Mesendoderm (in vitro differentiated cells): ENCODE measurements around the gene PIK3R2.

Experiments
- DNase-seq: peaks from one replicate; pipeline ENCODE4 v3.0.0; 2013
- H2AK5ac ChIP-seq: 2 replicates; pipeline ENCODE4 v1.6.1; 2013; ENCODE audit warnings: low read length, inconsistent platforms
- H2BK120ac ChIP-seq: 2 replicates; pipeline ENCODE4 v1.6.1; 2013; ENCODE audit warnings: low read depth, mild to moderate bottlenecking, low read length, moderate library complexity, mixed read lengths
- H2BK15ac ChIP-seq: replicated peaks from 2 replicates; pipeline ENCODE4 v1.6.1; 2013; ENCODE audit warnings: low read depth, mild to moderate bottlenecking, moderate library complexity
- H2BK5ac ChIP-seq: 2 replicates; pipeline ENCODE4 v1.6.1; 2013; ENCODE audit warnings: low read length, inconsistent platforms
- H3K18ac ChIP-seq: 2 replicates; pipeline ENCODE4 v1.6.1; 2013; ENCODE audit warnings: mild to moderate bottlenecking, low read length, mixed read lengths
- H3K23ac ChIP-seq: one replicate; pipeline ENCODE4 v1.6.1; 2013; ENCODE audit warnings: low read length
- H3K27ac ChIP-seq: 2 replicates; pipeline ENCODE4 v1.5.1; 2013; ENCODE audit warnings: low read depth, mild to moderate bottlenecking, inconsistent platforms, low read length, moderate library complexity
- H3K27me3 ChIP-seq: 2 replicates; pipeline ENCODE4 v1.6.1; 2013; ENCODE audit warnings: low read length, control low read depth, mild to moderate bottlenecking, inconsistent platforms; ENCODE audit not compliant: insufficient read depth, poor library complexity
- H3K36me3 ChIP-seq: 2 replicates; pipeline ENCODE4 v1.6.1; 2013; ENCODE audit warnings: low read length, inconsistent platforms; ENCODE audit not compliant: control insufficient read depth, insufficient read depth
- H3K4ac ChIP-seq: one replicate; pipeline ENCODE4 v1.6.1; 2013; ENCODE audit warnings: low read depth, mild to moderate bottlenecking, low read length, moderate library complexity
- H3K4me1 ChIP-seq: 2 replicates; pipeline ENCODE4 v1.6.1; 2013; ENCODE audit warnings: low read depth, low read length, inconsistent platforms; ENCODE audit not compliant: control insufficient read depth
- H3K4me2 ChIP-seq: 2 replicates; pipeline ENCODE4 v1.6.1; 2013; ENCODE audit warnings: low read length
- H3K4me3 ChIP-seq: 2 replicates; pipeline ENCODE4 v1.5.1; 2013; ENCODE audit warnings: mild to moderate bottlenecking, low read length
- H3K56ac ChIP-seq: one replicate; pipeline ENCODE4 v1.6.1; 2013; ENCODE audit warnings: low read length
- H3K79me1 ChIP-seq: 2 replicates; pipeline ENCODE4 v1.6.1; 2013; ENCODE audit warnings: low read length, inconsistent platforms
- H3K79me2 ChIP-seq: 2 replicates; pipeline ENCODE4 v1.6.1; 2013; ENCODE audit warnings: mild to moderate bottlenecking, low read length; ENCODE audit not compliant: control insufficient read depth, insufficient read depth
- H3K9ac ChIP-seq: 2 replicates; pipeline ENCODE4 v1.6.1; 2013; ENCODE audit warnings: low read length, inconsistent platforms
- H4K5ac ChIP-seq: one replicate; pipeline ENCODE4 v1.6.1; 2013; ENCODE audit warnings: low read length
- H4K8ac ChIP-seq: one replicate; pipeline ENCODE4 v1.6.1; 2013; ENCODE audit warnings: low read depth, mild to moderate bottlenecking, control low read depth, low read length, moderate library complexity
- WGBS: extraction: QIAGEN DNeasy Blood & Tissue Kit; methylation state at CpG from one replicate; pipeline ENCODE4 v1.1.7; 2013; ENCODE audit warnings: low lambda C conversion rate, missing lambda C conversion rate; ENCODE audit not compliant: insufficient coverage; ENCODE audit errors: extremely low coverage; 5-methylcytosine and 5-hydroxymethylcytosine counted together

PIK3R2 gene

DNA sequence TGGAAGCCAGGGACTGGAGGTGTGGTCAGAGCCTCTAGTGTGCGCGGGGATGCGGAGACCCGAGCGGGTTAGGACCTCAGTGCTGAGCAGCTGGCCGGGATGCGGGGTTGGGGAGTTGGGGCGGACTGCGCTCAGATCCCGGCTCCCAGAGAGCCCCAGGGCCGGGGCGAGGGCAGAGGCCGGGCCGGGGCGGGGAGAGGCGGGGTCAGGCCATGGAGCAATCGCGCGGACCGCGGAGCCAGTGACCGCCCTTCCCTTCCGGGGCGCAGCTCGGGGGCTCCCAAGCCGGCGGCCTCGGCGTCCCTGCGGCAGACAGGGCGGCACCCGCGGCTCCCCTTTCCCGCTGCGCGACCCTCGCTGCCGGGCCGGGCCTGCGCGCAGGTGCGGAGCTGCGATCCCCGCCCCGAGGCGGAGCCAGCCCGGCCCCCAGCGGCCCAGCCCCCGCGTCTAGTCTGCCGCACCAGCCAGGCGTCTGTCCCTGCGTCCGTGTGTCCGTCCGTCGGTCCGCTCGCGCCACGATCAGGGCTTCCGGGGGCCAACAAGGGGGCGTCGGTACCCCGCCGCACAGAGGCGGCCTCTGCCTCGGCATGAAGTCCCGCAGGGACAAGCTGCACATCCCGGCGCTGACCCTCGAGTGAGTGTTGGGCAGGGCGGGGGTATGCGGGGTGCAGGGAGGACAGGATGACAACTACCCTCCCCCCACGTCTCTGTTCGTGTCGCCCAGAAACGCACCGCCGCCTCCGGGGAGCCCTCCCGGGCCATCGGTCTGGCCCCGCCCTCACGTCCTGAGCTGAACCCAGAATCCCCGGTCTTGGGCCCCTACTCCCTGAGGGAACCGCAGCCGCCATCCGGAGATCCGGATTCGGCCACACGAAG is 43.0 kb upstream of the PIK3R2 start:
- peak overlapping the region; percentile 93 for H3K56ac ChIP-seq
- H3K27ac ChIP-seq, result no peak overlapping the region
- peak overlapping the region; percentile 98 for H3K4me2 ChIP-seq
- no peak overlapping the region for H2BK5ac ChIP-seq
- H3K23ac ChIP-seq, result no peak overlapping the region
- H2AK5ac ChIP-seq, result no peak overlapping the region
- H4K5ac ChIP-seq, result no peak overlapping the region
- no peaks in the 10 kb centered on the region for H3K4me1 ChIP-seq
- H2BK120ac ChIP-seq, result no peak overlapping the region
- peak overlapping the region; percentile 77 for H3K9ac ChIP-seq
- no peak overlapping the region for H4K8ac ChIP-seq
- WGBS, result no CpG with 5 or more reads among the region's 92 CpGs
- H3K36me3 ChIP-seq, result no peaks in the 10 kb centered on the region
- no peaks in the 10 kb centered on the region for H3K27me3 ChIP-seq
- no peak overlapping the region for H3K4ac ChIP-seq
- no peaks in the 10 kb centered on the region for H3K79me1 ChIP-seq
- peak overlapping the region; percentile 24 for H3K18ac ChIP-seq
- H3K79me2 ChIP-seq, result no peaks in the 10 kb centered on the region
- DNase-seq, result peak; percentile 19
- H2BK15ac ChIP-seq, result no peak overlapping the region
- H3K4me3 ChIP-seq, result peak overlapping the region; percentile 58

DNA sequence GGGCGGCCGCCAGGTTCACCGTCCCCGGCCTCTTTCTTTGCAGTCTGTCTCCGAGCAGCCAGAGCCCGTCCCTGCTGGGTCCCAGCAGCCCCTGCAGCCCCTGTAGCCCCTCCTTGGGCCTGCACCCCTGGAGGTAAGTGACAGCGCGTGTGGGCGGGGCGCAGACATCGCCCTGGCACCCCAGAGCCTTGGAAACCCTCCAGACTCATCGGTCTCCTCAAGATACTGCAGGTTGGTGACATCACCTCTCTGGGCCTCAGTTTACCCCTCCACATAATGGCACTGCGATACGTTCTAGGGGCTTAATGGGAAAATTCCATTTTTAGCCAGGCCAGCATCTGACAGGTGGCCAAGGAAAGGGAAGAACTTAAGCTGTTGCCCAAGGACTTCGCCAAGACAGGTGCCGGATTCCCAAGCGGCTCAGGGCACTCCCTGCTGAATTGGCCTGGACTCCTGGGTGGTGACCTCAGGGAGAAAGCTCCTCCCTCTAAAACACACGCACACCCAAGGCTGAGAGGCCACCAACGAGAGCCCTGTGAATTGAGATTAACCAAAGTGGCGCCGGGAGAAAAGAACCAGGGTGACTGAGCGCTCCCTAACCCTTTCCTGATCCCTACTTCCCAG is 42.2 kb upstream of the PIK3R2 start:
- WGBS, result no CpG with 5 or more reads among the region's 22 CpGs
- Histone ChIP-seq H3K79me2 (no peaks in the 10 kb centered on the region), H2BK15ac (no peak overlapping the region), H3K36me3 (no peaks in the 10 kb centered on the region), H4K5ac (no peak overlapping the region), H3K4me3 (no peak overlapping the region), H3K27ac (no peak overlapping the region), H3K23ac (no peak overlapping the region), H2BK120ac (no peak overlapping the region), H3K18ac (no peak overlapping the region), H2AK5ac (no peak overlapping the region), H2BK5ac (no peak overlapping the region), H3K4ac (no peak overlapping the region), H4K8ac (no peak overlapping the region), H3K9ac (peak overlapping the region; percentile 77), H3K4me1 (no peaks in the 10 kb centered on the region), H3K27me3 (no peaks in the 10 kb centered on the region), H3K79me1 (no peaks in the 10 kb centered on the region), H3K4me2 (peak overlapping the region; percentile 98), H3K56ac (peak overlapping the region; percentile 93)
- DNase-seq, result peak; percentile 21

DNA sequence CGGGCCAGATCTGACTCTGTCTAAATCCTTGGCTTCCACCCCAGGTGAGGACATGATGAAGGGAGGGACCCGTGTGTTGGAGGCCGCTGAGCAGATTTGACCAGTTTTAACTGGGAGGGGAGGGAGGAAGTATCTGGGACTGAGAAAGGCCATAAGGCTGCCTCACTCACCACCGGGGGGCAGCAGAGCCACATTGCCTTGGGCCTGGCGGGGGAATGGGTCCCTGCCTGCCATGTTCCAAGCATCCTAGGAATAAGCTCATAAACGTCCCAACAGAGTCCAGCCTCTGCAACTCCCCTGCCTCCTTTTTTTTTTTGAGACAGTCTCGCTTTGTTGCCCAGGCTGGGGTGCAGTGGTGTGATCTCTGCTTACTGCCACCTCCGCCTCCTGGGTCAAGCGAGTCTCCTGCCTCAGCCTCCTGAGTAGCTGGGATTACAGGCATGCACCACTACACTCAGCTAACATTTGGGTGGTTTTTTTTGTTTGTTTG is 39.9 kb upstream of the PIK3R2 start:
- no peaks in the 10 kb centered on the region for H3K79me2 ChIP-seq
- no peak overlapping the region for H2BK120ac ChIP-seq
- H3K18ac ChIP-seq, result no peak overlapping the region
- H3K27me3 ChIP-seq, result no peaks in the 10 kb centered on the region
- no peak overlapping the region for H3K4me2 ChIP-seq
- no peaks in the 10 kb centered on the region for H3K4me1 ChIP-seq
- WGBS, result no CpG with 5 or more reads among the region's 9 CpGs
- H3K4ac ChIP-seq, result no peak overlapping the region
- H4K8ac ChIP-seq, result no peak overlapping the region
- no peak overlapping the region for H3K27ac ChIP-seq
- peak; percentile 89 for DNase-seq
- no peaks in the 10 kb centered on the region for H3K36me3 ChIP-seq
- no peaks in the 10 kb centered on the region for H3K79me1 ChIP-seq
- H3K23ac ChIP-seq, result no peak overlapping the region
- H2BK5ac ChIP-seq, result no peak overlapping the region
- H2AK5ac ChIP-seq, result no peak overlapping the region
- no peak overlapping the region for H3K4me3 ChIP-seq
- no peak overlapping the region for H3K56ac ChIP-seq
- no peak overlapping the region for H3K9ac ChIP-seq
- H2BK15ac ChIP-seq, result no peak overlapping the region
- H4K5ac ChIP-seq, result no peak overlapping the region

- no peak overlapping the region for H4K8ac ChIP-seq
- no peak overlapping the region for H3K4ac ChIP-seq
- DNase-seq, result no peak
- H2AK5ac ChIP-seq, result no peak overlapping the region
- no peak overlapping the region for H2BK120ac ChIP-seq
- no CpG with 5 or more reads among the region's 5 CpGs for WGBS
- H3K27me3 ChIP-seq, result no peaks in the 10 kb centered on the region
- H3K18ac ChIP-seq, result no peak overlapping the region
- H3K4me3 ChIP-seq, result no peak overlapping the region
- no peak overlapping the region for H3K9ac ChIP-seq
- no peaks in the 10 kb centered on the region for H3K36me3 ChIP-seq
- H3K27ac ChIP-seq, result no peak overlapping the region
- no peak overlapping the region for H3K56ac ChIP-seq
- no peak overlapping the region for H2BK5ac ChIP-seq
- H3K79me2 ChIP-seq, result no peaks in the 10 kb centered on the region
- H3K79me1 ChIP-seq, result peaks cover 2% of the 10 kb centered on the region
- H2BK15ac ChIP-seq, result no peak overlapping the region
- no peak overlapping the region for H4K5ac ChIP-seq
- H3K4me1 ChIP-seq, result no peaks in the 10 kb centered on the region
- no peak overlapping the region for H3K4me2 ChIP-seq
- H3K23ac ChIP-seq, result no peak overlapping the region
These were observed 39.1 kb upstream of the PIK3R2 start for GRCh38 chr19:18113827-18114226.

DNA sequence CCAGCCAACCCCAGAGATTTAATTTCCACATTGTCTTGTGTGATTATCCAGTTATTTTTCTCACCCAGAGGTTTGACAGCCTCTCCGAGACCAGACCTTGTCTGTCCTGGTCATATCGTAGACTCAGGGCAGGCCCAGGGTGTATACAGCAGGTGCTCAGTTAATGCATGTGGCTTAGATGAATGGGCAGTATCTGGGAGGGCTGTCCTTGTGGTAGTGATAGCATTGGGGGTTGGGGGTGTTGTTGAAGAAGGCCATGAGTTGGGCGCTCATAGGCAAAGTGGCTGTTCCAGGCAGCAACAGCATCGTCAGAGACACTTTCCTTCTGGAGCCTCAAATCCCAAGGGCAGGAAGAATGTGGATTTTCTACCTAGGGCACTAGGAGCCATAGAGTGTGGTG is 38.5 kb upstream of the PIK3R2 start:
- no peak overlapping the region for H3K9ac ChIP-seq
- H3K4me1 ChIP-seq, result no peaks in the 10 kb centered on the region
- no peak overlapping the region for H3K4ac ChIP-seq
- H2BK15ac ChIP-seq, result no peak overlapping the region
- H3K56ac ChIP-seq, result no peak overlapping the region
- no peak overlapping the region for H4K8ac ChIP-seq
- H3K4me3 ChIP-seq, result no peak overlapping the region
- no peak for DNase-seq
- H3K36me3 ChIP-seq, result no peaks in the 10 kb centered on the region
- no peak overlapping the region for H3K27ac ChIP-seq
- H3K27me3 ChIP-seq, result no peaks in the 10 kb centered on the region
- no peak overlapping the region for H4K5ac ChIP-seq
- H2AK5ac ChIP-seq, result no peak overlapping the region
- no peak overlapping the region for H2BK5ac ChIP-seq
- no peaks in the 10 kb centered on the region for H3K79me2 ChIP-seq
- H3K4me2 ChIP-seq, result no peak overlapping the region
- peaks cover 2% of the 10 kb centered on the region for H3K79me1 ChIP-seq
- no peak overlapping the region for H3K18ac ChIP-seq
- WGBS, result no CpG with 5 or more reads among the region's 4 CpGs
- no peak overlapping the region for H2BK120ac ChIP-seq
- H3K23ac ChIP-seq, result no peak overlapping the region
